ENCODE results near the gene GTF3C5. TPM values are rescaled to one million over a fixed set of nuclear protein-coding genes. Genes with fewer than 3 reads are reported as not detected.

The GTF3C5 gene
- total and polyA plus RNA-seq, 2 of the 4 experiments (the other 2 are of a cell fraction), result 49.1 to 52.3 TPM

- CTCF ChIA-PET, result no interaction called here
Observed at GRCh38 chr9:133058550-133059320, 27.9 kb downstream of the GTF3C5 start.

More at GRCh38 chr9:133058550-133059320, 27.9 kb downstream of the GTF3C5 start:
- Histone ChIP-seq H3K27ac (ENCODE audit: insufficient read depth, low read length) (no peak overlapping the region), H4K91ac (ENCODE audit: insufficient read depth, low read depth, low read length) (no peak overlapping the region), H3K9me1 (ENCODE audit: insufficient read depth, low read length) (no peaks in the 10 kb centered on the region), H2BK20ac (ENCODE audit: low read depth, low read length) (no peak overlapping the region), H4K8ac (ENCODE audit: low read depth in 2 of 2, low read length in 2 of 2) (no peak overlapping the region), H3K56ac (ENCODE audit: extremely low read depth, insufficient read depth, low read length) (no peak overlapping the region), H2AK5ac (ENCODE audit: low read depth, low read length) (no peak overlapping the region), H3K18ac (ENCODE audit: low read depth, low read length) (no peak overlapping the region), H3K27me3 (ENCODE audit: control insufficient read depth, insufficient read depth, low read length) (no peaks in the 10 kb centered on the region), H3K9me3 (ENCODE audit: control insufficient read depth, insufficient read depth, low read length) (no peaks in the 10 kb centered on the region), H3K4me2 (ENCODE audit: low read depth, low read length) (no peak overlapping the region), H3K14ac (replicated peaks; ENCODE audit: low read depth, low read length) (no peak overlapping the region), H2BK15ac (ENCODE audit: low read depth, low read length) (no peak overlapping the region), H4K5ac (ENCODE audit: low read depth, low read length) (no peak overlapping the region), H3K79me1 (ENCODE audit: low read depth in 1 of 2, low read length in 2 of 2) (no peaks in the 10 kb centered on the region), H3K4me3 (ENCODE audit: insufficient read depth, low read depth, low read length) (no peak overlapping the region), H2AFZ (replicated peaks; ENCODE audit: low read length, poor library complexity) (no peak overlapping the region), H3K4me1 (ENCODE audit: control insufficient read depth, insufficient read depth, low read length) (peaks cover 3% of the 10 kb centered on the region; the same call in 1 of the 2 replicates), H3K9ac (ENCODE audit: low read depth, low read length) (no peak overlapping the region), H3K4ac (ENCODE audit: low read depth, low read length) (no peak overlapping the region), H2BK120ac (ENCODE audit: low read depth, low read length) (no peak overlapping the region), H3K23ac (ENCODE audit: low read depth, low read length) (no peak overlapping the region), H2BK5ac (ENCODE audit: low read depth, low read length, poor library complexity, severe bottlenecking) (no peak overlapping the region), H4K20me1 (ENCODE audit: insufficient read depth, low read length) (no peaks in the 10 kb centered on the region; the same call in 1 of the 2 replicates), H2AK9ac (replicated peaks; ENCODE audit: low read depth, low read length, poor library complexity) (peak overlapping the region; percentile 26), H3K36me3 (ENCODE audit: control insufficient read depth, insufficient read depth, low read length) (peaks cover 40% of the 10 kb centered on the region)
- DNase-seq (no peak), ATAC-seq (ENCODE audit: low read depth) (no peak)
- POLR2A ChIA-PET (ENCODE audit: unreplicated experiment), result no interaction called here
- 90% methylated on average over 5 of the region's 12 CpGs; no CpG with 5 or more reads in 1 of the 2 experiments for WGBS, 2 experiments (ENCODE audit: extremely low coverage in 2 of 2, insufficient read length in 1 of 2)
- intact Hi-C loops (cut with micrococcal nuclease), result no loop called here
- BruUV-seq (replicated peaks), result no TSS peak
- TF ChIP-seq BHLHE40 (IDR thresholded peaks at IDR 0.05; ENCODE audit: low read depth, low read length) (no peak), MAZ (IDR thresholded peaks at IDR 0.05; ENCODE audit: borderline replicate concordance, low read depth, low read length) (no peak), RCOR1 (IDR thresholded peaks at IDR 0.05; ENCODE audit: insufficient replicate concordance, low read length) (no peak), RFX5 (IDR thresholded peaks at IDR 0.05; ENCODE audit: low read depth, low read length) (no peak), CEBPB (IDR thresholded peaks at IDR 0.05; ENCODE audit: low read depth, low read length) (no peak), RAD21 (IDR thresholded peaks at IDR 0.05; ENCODE audit: low read length) (no peak)
- in situ Hi-C loops (cut with MboI; ENCODE audit: low sequenced_read_pairs), result no loop called here
- dilution Hi-C loops (cut with HindIII; ENCODE audit: low sequenced_read_pairs, unreplicated experiment), result no loop called here
